ENCODE results near the gene ZNF396.

Gene ZNF396

GRCh38 chr18:35371412-35372195 is 5.5 kb downstream of the ZNF396 start:
- TF ChIP-seq PATZ1 (CRISPR knock-in tag; IDR thresholded peaks at IDR 0.05; ENCODE audit: borderline replicate concordance) (no peak), ZNF70 (CRISPR knock-in tag; IDR thresholded peaks at IDR 0.05) (no peak), PPARA (CRISPR knock-in tag; IDR thresholded peaks at IDR 0.05; ENCODE audit: borderline replicate concordance) (no peak), RARB (CRISPR knock-in tag; IDR thresholded peaks at IDR 0.05) (no peak), CSDC2 (CRISPR knock-in tag; IDR thresholded peaks at IDR 0.05) (no peak), ZNF8 (CRISPR knock-in tag; IDR thresholded peaks at IDR 0.05) (no peak), GLIS3 (CRISPR knock-in tag; IDR thresholded peaks at IDR 0.05) (no peak), BACH2 (CRISPR knock-in tag; IDR thresholded peaks at IDR 0.05; ENCODE audit: borderline replicate concordance) (no peak)
- ATAC-seq: no peak

DNA sequence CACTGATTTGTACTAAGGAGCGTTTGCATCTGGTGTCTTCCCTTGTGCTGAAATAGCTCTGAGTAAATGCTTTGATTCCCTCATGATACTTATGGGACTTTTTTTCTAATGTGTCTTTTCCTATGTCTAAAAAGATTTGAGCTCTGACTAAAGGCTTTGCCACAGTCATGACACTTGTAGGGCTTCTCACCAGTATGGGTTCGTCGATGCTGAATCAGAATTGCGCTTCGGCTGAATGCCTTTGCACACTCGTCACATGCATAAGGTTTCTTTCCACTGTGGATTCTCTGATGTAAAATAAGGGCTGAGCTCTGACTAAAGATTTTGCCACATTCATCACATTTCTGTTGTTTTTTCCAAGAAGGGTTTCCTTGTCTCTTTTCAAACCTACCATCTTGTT is 8.0 kb downstream of the ZNF396 start:
- TF ChIP-seq BACH2 (CRISPR knock-in tag; IDR thresholded peaks at IDR 0.05; ENCODE audit: borderline replicate concordance): no peak
- no peak for ATAC-seq

DNA sequence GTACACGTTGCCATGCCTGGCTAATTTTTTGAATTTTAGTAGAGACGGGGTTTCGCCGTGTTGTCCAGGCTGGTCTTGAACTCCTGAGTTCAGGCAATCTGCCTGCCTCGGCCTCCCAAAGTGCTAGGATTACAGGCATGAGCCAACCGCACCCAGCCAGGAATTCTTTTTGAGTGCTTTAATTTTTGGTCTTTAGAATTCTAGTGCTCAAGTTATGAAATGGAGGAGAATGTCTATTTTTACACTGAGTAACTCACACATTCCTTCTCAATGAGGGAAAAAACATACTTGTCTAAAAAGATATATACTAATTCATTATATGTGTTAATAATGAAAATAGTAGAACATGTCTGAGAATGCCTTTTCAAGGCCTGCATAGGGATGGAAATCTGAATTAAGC is 8.5 kb downstream of the ZNF396 start:
- TF ChIP-seq GLIS3 (CRISPR knock-in tag; IDR thresholded peaks at IDR 0.05) (no peak), ZNF70 (CRISPR knock-in tag; IDR thresholded peaks at IDR 0.05) (no peak), PATZ1 (CRISPR knock-in tag; IDR thresholded peaks at IDR 0.05; ENCODE audit: borderline replicate concordance) (no peak), TOX (CRISPR knock-in tag; IDR thresholded peaks at IDR 0.05; ENCODE audit: borderline replicate concordance) (no peak), ZC3H10 (CRISPR knock-in tag; IDR thresholded peaks at IDR 0.05) (no peak), RARB (CRISPR knock-in tag; IDR thresholded peaks at IDR 0.05) (no peak), CSDC2 (CRISPR knock-in tag; IDR thresholded peaks at IDR 0.05) (no peak), OSR1 (CRISPR knock-in tag; IDR thresholded peaks at IDR 0.05) (no peak), PPARA (CRISPR knock-in tag; IDR thresholded peaks at IDR 0.05; ENCODE audit: borderline replicate concordance) (no peak), TSHZ2 (CRISPR knock-in tag; IDR thresholded peaks at IDR 0.05) (no peak), ZNF565 (CRISPR knock-in tag; conservative IDR thresholded peaks at IDR 0.05; ENCODE audit: low read depth) (no peak), ZFP30 (CRISPR knock-in tag; IDR thresholded peaks at IDR 0.05) (no peak)
- TF ChIP-seq, protein P1, sequence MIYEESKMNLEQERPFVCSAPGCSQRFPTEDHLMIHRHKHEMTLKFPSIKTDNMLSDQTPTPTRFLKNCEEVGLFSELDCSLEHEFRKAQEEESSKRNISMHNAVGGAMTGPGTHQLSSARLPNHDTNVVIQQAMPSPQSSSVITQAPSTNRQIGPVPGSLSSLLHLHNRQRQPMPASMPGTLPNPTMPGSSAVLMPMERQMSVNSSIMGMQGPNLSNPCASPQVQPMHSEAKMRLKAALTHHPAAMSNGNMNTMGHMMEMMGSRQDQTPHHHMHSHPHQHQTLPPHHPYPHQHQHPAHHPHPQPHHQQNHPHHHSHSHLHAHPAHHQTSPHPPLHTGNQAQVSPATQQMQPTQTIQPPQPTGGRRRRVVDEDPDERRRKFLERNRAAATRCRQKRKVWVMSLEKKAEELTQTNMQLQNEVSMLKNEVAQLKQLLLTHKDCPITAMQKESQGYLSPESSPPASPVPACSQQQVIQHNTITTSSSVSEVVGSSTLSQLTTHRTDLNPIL (CRISPR knock-in tag; IDR thresholded peaks at IDR 0.05; ENCODE audit: low read depth): no peak

GRCh38 chr18:35362531-35362930 is 14.6 kb downstream of the ZNF396 start:
- no peak for ATAC-seq

More for the DNA sequence above, 8.5 kb downstream of the ZNF396 start:
- ATAC-seq: no peak

More at GRCh38 chr18:35362531-35362930, 14.6 kb downstream of the ZNF396 start:
- TF ChIP-seq SNAI2 (CRISPR knock-in tag; IDR thresholded peaks at IDR 0.05) (no peak), PATZ1 (CRISPR knock-in tag; IDR thresholded peaks at IDR 0.05; ENCODE audit: borderline replicate concordance) (no peak), RARB (CRISPR knock-in tag; IDR thresholded peaks at IDR 0.05) (no peak), ZFP3 (CRISPR knock-in tag; IDR thresholded peaks at IDR 0.05) (no peak), ZFP30 (CRISPR knock-in tag; IDR thresholded peaks at IDR 0.05) (no peak)
- TF ChIP-seq, protein P2, sequence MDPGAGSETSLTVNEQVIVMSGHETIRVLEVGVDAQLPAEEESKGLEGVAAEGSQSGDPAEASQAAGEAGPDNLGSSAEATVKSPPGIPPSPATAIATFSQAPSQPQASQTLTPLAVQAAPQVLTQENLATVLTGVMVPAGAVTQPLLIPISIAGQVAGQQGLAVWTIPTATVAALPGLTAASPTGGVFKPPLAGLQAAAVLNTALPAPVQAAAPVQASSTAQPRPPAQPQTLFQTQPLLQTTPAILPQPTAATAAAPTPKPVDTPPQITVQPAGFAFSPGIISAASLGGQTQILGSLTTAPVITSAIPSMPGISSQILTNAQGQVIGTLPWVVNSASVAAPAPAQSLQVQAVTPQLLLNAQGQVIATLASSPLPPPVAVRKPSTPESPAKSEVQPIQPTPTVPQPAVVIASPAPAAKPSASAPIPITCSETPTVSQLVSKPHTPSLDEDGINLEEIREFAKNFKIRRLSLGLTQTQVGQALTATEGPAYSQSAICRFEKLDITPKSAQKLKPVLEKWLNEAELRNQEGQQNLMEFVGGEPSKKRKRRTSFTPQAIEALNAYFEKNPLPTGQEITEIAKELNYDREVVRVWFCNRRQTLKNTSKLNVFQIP (CRISPR knock-in tag; IDR thresholded peaks at IDR 0.05; ENCODE audit: borderline replicate concordance, low read depth): no peak

All from SK-N-SH treated with all-trans-retinoic acid at 6 μM for 48 hours (cell line).